Ascending aorta (tissue), 2 donors: ENCODE results near the gene EIF3I. TPM values are rescaled to one million over a fixed set of nuclear protein-coding genes. Genes with fewer than 3 reads are reported as not detected.
A peak's percentile ranks its signal among the peaks of the same experiment; 100 is the strongest.

Source experiments
- DNase-seq, 2 donors: peaks; one replicate each; pipeline ENCODE4 v3.0.0-alpha.2; 2019; ENCODE audit warnings: low spot score in 2 of 2
- H3K27ac ChIP-seq, 2 donors: fragments of 200-600 bp; sonication (generic); one replicate each; pipeline ENCODE4 v1.5.1; 2016 to 2017; ENCODE audit warnings: mild to moderate bottlenecking in 1 of 2
- H3K27me3 ChIP-seq: fragments of 200-600 bp; sonication (generic); one replicate; pipeline ENCODE4 v1.5.1; 2017
- H3K36me3 ChIP-seq, 2 donors: fragments of 200-600 bp; sonication (generic); one replicate each; pipeline ENCODE4 v1.5.1; 2016
- H3K4me1 ChIP-seq, 2 donors: fragments of 200-600 bp; sonication (generic); one replicate each; pipeline ENCODE4 v1.5.1; 2016 to 2017; ENCODE audit warnings: mild to moderate bottlenecking in 1 of 2
- H3K4me3 ChIP-seq, 2 donors: fragments of 200-600 bp; sonication (generic); one replicate each; pipeline ENCODE4 v1.5.1; 2016 to 2017; ENCODE audit warnings: mild to moderate bottlenecking in 1 of 2
- H3K9me3 ChIP-seq, 2 donors: fragments of 200-600 bp; sonication (generic); one replicate each; pipeline ENCODE4 v1.5.1; 2016
- intact Hi-C: fragments of 100-400 bp; cut with DNase I; formaldehyde crosslinking; loops from one replicate; pipeline ENCODE4 v1.15.1; 2023
- total RNA-seq: library from RNA; depleted of rRNA; stranded (reverse); fragments of >200 nt; gene quantifications from one replicate; pipeline ENCODE4 v1.1.0, GENCODE V29; 2016
- TF ChIP-seq, protein P1 (sequence below), 3 experiments: fragments of 200-600 bp in 2 of 3; fragments of 450-650 bp in 1 of 3; sonication (generic) in 2 of 3; IDR thresholded peaks; one replicate each; pipeline ENCODE4 v1.5.1; 2016 to 2019; ENCODE audit warnings: antibody characterized with exemption in 3 of 3, mild to moderate bottlenecking in 1 of 3, moderate library complexity in 1 of 3

The EIF3I gene
- total RNA-seq, 1 donor from 2014 or later = 234 TPM

DNA sequence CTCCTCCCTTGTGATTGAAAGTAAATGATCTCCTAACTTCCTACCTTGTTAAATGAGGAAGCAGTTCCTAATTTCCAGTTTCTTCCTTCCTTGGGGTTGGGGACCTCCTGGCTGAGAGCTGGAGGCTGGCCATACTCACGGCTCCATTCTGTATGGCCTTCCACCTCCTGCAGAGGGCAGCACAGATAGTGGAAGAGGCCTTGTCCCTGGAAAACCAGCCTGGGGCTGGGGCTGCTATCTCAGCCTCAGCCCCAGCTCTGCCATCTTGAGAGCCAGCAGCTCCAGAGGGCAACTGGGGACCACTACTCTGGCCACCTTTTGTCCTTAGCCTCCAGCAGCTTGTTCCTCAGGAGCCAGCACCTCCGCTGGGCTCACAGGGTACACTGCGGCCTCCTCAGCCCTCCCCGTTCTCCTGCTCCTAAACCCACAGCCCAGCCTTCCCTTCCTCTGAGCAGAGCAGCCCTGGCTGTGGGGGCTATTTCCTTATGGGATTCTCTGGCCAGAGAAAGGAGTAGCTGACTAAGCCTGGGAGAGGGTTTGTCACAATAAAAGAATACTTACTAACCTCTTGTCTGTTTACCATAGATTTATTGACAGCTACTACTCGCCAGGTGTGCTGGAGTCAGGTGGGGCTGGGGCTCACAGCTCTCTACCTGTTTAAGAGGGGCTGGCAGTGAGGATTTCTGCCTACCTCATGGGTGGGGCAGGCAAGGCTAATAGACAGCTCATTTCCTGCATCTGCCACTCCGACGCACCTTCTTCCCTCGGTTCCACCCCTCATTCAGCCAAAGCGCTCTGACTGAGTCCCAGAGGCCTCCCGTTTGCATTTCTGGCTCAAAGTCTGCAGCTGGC, 6.4 kb upstream of the EIF3I start:
- Histone ChIP-seq H3K36me3 (peaks cover 30 to 45% of the 10 kb centered on the region in 2 donors), H3K9me3 (no peaks in the 10 kb centered on the region), H3K4me3 (no peak overlapping the region), H3K4me1 (peaks cover under 1 to 1% of the 10 kb centered on the region in 2 donors), H3K27ac (no peak overlapping the region), H3K27me3 (no peaks in the 10 kb centered on the region)
- TF ChIP-seq, protein P1, sequence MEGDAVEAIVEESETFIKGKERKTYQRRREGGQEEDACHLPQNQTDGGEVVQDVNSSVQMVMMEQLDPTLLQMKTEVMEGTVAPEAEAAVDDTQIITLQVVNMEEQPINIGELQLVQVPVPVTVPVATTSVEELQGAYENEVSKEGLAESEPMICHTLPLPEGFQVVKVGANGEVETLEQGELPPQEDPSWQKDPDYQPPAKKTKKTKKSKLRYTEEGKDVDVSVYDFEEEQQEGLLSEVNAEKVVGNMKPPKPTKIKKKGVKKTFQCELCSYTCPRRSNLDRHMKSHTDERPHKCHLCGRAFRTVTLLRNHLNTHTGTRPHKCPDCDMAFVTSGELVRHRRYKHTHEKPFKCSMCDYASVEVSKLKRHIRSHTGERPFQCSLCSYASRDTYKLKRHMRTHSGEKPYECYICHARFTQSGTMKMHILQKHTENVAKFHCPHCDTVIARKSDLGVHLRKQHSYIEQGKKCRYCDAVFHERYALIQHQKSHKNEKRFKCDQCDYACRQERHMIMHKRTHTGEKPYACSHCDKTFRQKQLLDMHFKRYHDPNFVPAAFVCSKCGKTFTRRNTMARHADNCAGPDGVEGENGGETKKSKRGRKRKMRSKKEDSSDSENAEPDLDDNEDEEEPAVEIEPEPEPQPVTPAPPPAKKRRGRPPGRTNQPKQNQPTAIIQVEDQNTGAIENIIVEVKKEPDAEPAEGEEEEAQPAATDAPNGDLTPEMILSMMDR (IDR thresholded peaks at IDR 0.05) = peak; percentile 47 to 66 (median 50)
- DNase-seq = no peak
- intact Hi-C loops = no loop called here

DNA sequence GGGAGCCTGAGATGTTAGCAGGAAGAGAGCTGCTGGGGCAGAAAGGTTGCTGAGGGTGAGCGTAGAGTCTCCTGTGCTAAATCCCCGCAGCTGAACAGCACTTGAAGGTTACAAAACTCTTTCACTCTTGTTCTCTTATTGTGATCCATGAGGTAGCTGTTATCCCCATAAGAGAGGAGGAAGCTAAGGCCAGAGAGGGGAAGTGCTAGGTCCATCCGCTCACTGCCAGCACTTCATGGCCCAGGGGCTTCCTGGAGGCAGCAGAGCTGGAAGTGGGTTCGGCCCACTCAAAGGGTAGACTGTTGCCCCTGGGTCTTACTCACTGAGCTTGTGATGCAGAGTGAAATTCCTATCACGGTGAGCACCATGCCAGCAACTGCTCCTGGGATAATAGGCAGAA, 5.6 kb upstream of the EIF3I start:
- Histone ChIP-seq H3K27ac (no peak overlapping the region), H3K4me3 (no peak overlapping the region), H3K36me3 (peaks cover 30 to 45% of the 10 kb centered on the region in 2 donors), H3K9me3 (no peaks in the 10 kb centered on the region), H3K27me3 (no peaks in the 10 kb centered on the region), H3K4me1 (peaks cover 7 to 8% of the 10 kb centered on the region in 2 donors)
- intact Hi-C loops = no loop called here
- TF ChIP-seq, protein P1 (IDR thresholded peaks at IDR 0.05) = no peak
- no peak for DNase-seq

DNA sequence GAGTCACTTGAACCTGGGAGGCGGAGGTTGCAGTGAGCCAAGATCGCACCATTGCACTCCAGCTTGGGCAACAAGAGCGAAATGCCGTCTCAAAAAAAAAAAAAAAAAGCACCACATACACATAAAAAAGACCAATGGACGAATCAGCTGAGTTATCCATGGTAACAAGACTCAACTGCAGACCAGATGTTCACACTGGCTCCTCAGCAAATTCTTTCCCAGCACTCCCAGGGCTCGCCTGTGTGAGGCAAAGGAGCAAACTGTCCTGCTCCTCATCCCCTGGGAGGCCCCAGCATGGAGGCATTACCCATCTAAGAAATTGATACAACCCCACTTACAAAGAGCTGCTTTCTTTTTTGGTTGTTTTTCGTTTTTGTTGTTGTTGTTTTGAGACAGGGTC, 3.2 kb upstream of the EIF3I start:
- DNase-seq = no peak
- intact Hi-C loops = no loop called here
- TF ChIP-seq, protein P1 (IDR thresholded peaks at IDR 0.05) = no peak
- Histone ChIP-seq H3K36me3 (peaks cover 30 to 44% of the 10 kb centered on the region in 2 donors), H3K4me1 (peaks cover 19% of the 10 kb centered on the region in 2 donors), H3K9me3 (no peaks in the 10 kb centered on the region), H3K27me3 (no peaks in the 10 kb centered on the region), H3K4me3 (no peak overlapping the region), H3K27ac (no peak overlapping the region)

DNA sequence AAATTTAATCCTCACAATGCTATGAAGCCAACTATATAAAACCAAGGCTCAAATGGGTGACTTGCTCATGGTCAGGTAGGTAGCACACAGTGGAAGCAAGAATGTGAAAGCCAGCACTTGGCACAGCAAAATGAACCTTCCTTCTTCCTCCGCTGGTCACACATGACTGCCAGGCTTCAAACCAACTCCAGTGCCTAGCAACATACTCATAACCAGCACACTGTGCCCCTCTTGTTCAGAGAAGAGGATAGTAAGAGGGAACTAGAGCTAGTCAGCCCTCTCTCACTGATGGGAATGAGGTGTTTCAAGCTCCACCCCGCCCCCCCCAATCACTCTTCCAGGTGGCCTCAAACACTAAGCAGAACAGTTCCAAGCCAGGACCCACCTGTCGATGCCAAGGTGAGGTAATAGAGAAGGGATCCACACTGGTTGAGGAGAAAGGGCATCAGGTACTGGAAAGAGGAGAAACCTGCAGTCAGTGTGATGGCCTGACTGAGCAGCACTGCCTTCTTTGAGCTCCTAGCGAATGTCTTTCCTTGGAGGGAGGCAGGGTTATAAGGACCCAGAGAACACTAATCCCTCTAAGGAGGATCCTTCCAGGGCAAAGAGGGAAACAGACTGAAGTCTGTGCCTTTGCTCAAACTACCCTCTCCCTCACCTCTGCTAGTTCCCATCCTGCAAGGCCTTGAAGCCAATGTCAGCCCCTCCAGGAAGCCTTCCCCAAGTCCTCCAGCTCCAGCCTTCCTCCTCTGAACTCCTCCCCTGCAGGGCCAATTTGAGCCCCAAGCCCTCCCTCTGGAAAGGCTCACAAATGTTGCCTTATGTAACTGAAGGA, 1.2 kb upstream of the EIF3I start:
- peak overlapping the region in 1 of 2 donors; percentile 81 for H3K27ac ChIP-seq
- peak overlapping the region; percentile 87 to 97 for H3K4me3 ChIP-seq

DNA sequence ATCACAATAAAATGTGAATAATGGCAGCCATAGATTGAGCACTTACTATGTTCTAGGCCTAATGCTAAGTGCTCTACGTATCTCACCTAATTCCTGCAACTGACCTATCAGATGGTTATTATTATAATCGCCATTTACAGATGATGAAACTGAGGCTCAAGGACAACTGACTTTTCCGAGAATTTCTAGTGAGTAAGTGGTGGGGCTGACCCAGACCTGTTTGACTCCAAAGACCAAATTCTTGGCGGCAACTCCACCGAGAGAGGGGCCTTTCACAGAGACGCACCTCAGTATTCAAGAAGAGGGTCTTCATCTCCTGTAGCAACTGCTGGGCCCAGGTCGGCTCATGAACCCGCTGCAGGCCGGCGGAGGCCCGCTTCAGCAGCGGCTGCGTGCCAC, 627 bp upstream of the EIF3I start:
- no peak for DNase-seq
- Histone ChIP-seq H3K4me1 (peaks cover 19% of the 10 kb centered on the region in 2 donors), H3K27ac (peak overlapping the region; percentile 81 to 97), H3K27me3 (no peaks in the 10 kb centered on the region), H3K4me3 (peak overlapping the region; percentile 87 to 97), H3K36me3 (peaks cover 33 to 41% of the 10 kb centered on the region in 2 donors), H3K9me3 (no peaks in the 10 kb centered on the region)
- TF ChIP-seq, protein P1 (IDR thresholded peaks at IDR 0.05) = no peak
- intact Hi-C loops = loop anchor here (5.0 kb wide), 1 partner anchor 71 kb away; the partner anchor contains the start of gene HDAC1

More for the DNA sequence above, 1.2 kb upstream of the EIF3I start:
- DNase-seq = no peak
- Histone ChIP-seq H3K27me3 (no peaks in the 10 kb centered on the region), H3K4me1 (peaks cover 19% of the 10 kb centered on the region in 2 donors), H3K36me3 (peaks cover 32 to 41% of the 10 kb centered on the region in 2 donors), H3K9me3 (no peaks in the 10 kb centered on the region)
- intact Hi-C loops = loop anchor here (5.0 kb wide), 1 partner anchor 71 kb away; the partner anchor contains the start of gene HDAC1
- TF ChIP-seq, protein P1 (IDR thresholded peaks at IDR 0.05) = no peak
